NCI-H2227 (cell line): ENCODE data around the gene MYH9.
"Not testable (repeated sequence)": the region's sequence is repeated elsewhere in the genome, so short reads cannot be mapped to it uniquely, and the experiment has no call there.

Source experiments
- DNase-seq: peaks from one replicate; lab custom pipeline; 2025; ENCODE audit not compliant: unreplicated experiment; lab: John Stamatoyannopoulos, UW

MYH9 gene

GRCh38 chr22:36297568-36297967, 90.2 kb downstream of the MYH9 start:
- no peak for DNase-seq

- no peak for DNase-seq
Observed at GRCh38 chr22:36296690-36297089, 91.1 kb downstream of the MYH9 start.

- DNase-seq, result no peak
Observed at GRCh38 chr22:36295247-36295646, 92.5 kb downstream of the MYH9 start.

GRCh38 chr22:36294801-36295200, 93.0 kb downstream of the MYH9 start:
- no peak for DNase-seq

- DNase-seq, result no peak
Observed at GRCh38 chr22:36294293-36294620, 93.5 kb downstream of the MYH9 start.

- no peak for DNase-seq
Observed at GRCh38 chr22:36293606-36294292, 94.0 kb downstream of the MYH9 start.

- DNase-seq, result no peak
Observed at GRCh38 chr22:36292823-36293530, 94.8 kb downstream of the MYH9 start.

GRCh38 chr22:36291831-36292740, 95.7 kb downstream of the MYH9 start:
- no peak for DNase-seq

GRCh38 chr22:36290391-36291075, 97.2 kb downstream of the MYH9 start:
- DNase-seq, result not testable (repeated sequence)

GRCh38 chr22:36289948-36290371, 97.8 kb downstream of the MYH9 start:
- DNase-seq, result not testable (repeated sequence)

GRCh38 chr22:36289406-36289870, 98.3 kb downstream of the MYH9 start:
- DNase-seq, result no peak

GRCh38 chr22:36288571-36289405, 99.0 kb downstream of the MYH9 start:
- no peak for DNase-seq

- no peak for DNase-seq
Observed at GRCh38 chr22:36287881-36288515, 99.8 kb downstream of the MYH9 start.

GRCh38 chr22:36286096-36286957, 101.4 kb downstream of the MYH9 start:
- peak; percentile 84 for DNase-seq

- DNase-seq, result no peak
Observed at GRCh38 chr22:36285545-36285944, 102.2 kb downstream of the MYH9 start.

- DNase-seq, result no peak
Observed at GRCh38 chr22:36285017-36285416, 102.8 kb downstream of the MYH9 start.

- DNase-seq, result no peak
Observed at GRCh38 chr22:36284171-36284571, 103.6 kb downstream of the MYH9 start.

- DNase-seq, result no peak
Observed at GRCh38 chr22:36282328-36282831, 105.4 kb downstream of the MYH9 start.
